Nephron progenitor cell (in vitro differentiated cells): Measurements from ENCODE around the gene LGR6.

Experiments
- DNase-seq: peaks from one replicate; pipeline ENCODE4 v3.0.0; 2021
- H3K27ac Mint-ChIP-seq: 2 replicates; pipeline ENCODE4 v1.8.0; 2021; ENCODE audit warnings: mild to moderate bottlenecking, moderate library complexity, mixed read lengths
- H3K27me3 Mint-ChIP-seq: 2 replicates; pipeline ENCODE4 v1.8.0; 2021; ENCODE audit warnings: mild to moderate bottlenecking, low read depth, mixed read lengths; ENCODE audit not compliant: poor library complexity
- H3K36me3 Mint-ChIP-seq: 2 replicates; pipeline ENCODE4 v1.8.0; 2021; ENCODE audit warnings: low read depth, mixed read lengths
- H3K4me1 Mint-ChIP-seq: 2 replicates; pipeline ENCODE4 v1.8.0; 2021; ENCODE audit warnings: mixed read lengths
- H3K4me3 Mint-ChIP-seq: 2 replicates; pipeline ENCODE4 v1.8.0; 2021; ENCODE audit warnings: mild to moderate bottlenecking, moderate library complexity, mixed read lengths
- H3K9me3 Mint-ChIP-seq: 2 replicates; pipeline ENCODE4 v1.8.0; 2021; ENCODE audit warnings: mild to moderate bottlenecking, moderate library complexity, mixed read lengths
- TF ChIP-seq, protein P1 (sequence below): fragments of 200-600 bp; sonication (generic); IDR thresholded peaks from 2 replicates; pipeline ENCODE4 v1.5.0; 2021; ENCODE audit warnings: antibody characterized with exemption

The LGR6 gene

DNA sequence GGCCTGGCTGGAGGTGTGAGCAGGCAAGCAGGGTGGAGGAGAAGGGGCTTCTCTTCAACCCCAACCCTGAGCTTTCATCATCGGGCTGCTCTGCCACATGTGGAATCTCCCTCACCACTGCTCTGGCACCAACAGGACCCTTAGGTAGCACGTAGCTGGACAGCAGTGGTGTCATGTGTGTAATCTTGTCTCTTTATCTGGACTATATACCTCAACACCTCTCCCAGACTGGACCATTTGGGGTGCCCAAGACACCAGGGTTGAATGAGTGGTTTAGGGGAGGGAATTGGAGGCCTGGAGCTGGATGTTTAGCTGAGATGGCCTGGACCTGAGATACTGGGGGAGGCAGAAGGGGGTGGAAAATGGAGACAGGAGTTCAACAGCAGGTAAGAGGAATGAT is 85.2 kb downstream of the LGR6 start:
- no peak for DNase-seq
- no peak overlapping the region for H3K4me3 Mint-ChIP-seq
- H3K4me1 Mint-ChIP-seq = peaks cover 42% of the 10 kb centered on the region
- no peaks in the 10 kb centered on the region for H3K9me3 Mint-ChIP-seq
- TF ChIP-seq, protein P1, sequence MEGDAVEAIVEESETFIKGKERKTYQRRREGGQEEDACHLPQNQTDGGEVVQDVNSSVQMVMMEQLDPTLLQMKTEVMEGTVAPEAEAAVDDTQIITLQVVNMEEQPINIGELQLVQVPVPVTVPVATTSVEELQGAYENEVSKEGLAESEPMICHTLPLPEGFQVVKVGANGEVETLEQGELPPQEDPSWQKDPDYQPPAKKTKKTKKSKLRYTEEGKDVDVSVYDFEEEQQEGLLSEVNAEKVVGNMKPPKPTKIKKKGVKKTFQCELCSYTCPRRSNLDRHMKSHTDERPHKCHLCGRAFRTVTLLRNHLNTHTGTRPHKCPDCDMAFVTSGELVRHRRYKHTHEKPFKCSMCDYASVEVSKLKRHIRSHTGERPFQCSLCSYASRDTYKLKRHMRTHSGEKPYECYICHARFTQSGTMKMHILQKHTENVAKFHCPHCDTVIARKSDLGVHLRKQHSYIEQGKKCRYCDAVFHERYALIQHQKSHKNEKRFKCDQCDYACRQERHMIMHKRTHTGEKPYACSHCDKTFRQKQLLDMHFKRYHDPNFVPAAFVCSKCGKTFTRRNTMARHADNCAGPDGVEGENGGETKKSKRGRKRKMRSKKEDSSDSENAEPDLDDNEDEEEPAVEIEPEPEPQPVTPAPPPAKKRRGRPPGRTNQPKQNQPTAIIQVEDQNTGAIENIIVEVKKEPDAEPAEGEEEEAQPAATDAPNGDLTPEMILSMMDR = no peak
- H3K27ac Mint-ChIP-seq = no peak overlapping the region
- H3K36me3 Mint-ChIP-seq = no peaks in the 10 kb centered on the region
- H3K27me3 Mint-ChIP-seq = peaks cover 8% of the 10 kb centered on the region

DNA sequence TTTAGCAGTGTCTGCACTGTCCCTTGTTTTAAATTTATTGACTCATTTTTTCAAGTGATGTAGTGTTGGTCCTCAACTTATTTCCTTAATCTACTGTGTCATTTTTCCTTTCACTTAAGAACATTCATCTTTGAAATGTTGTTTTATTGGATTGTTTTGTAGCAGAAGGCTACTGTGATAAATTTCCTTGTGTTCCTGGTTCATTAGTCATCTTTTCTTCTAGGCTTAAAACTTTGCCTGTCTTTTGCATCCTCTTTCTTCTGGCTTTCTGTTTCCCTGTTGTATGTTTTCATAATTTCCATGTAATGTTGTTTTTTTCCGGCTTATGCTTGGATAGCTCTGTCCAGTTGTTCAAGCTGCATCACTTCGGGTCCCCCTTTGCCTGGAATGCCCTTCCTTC is 86.2 kb downstream of the LGR6 start:
- H3K9me3 Mint-ChIP-seq = no peaks in the 10 kb centered on the region
- peaks cover 8% of the 10 kb centered on the region for H3K27me3 Mint-ChIP-seq
- no peak overlapping the region for H3K4me3 Mint-ChIP-seq
- no peak overlapping the region for H3K27ac Mint-ChIP-seq
- no peak for DNase-seq
- TF ChIP-seq, protein P1 = no peak
- H3K36me3 Mint-ChIP-seq = no peaks in the 10 kb centered on the region
- H3K4me1 Mint-ChIP-seq = peaks cover 48% of the 10 kb centered on the region

DNA sequence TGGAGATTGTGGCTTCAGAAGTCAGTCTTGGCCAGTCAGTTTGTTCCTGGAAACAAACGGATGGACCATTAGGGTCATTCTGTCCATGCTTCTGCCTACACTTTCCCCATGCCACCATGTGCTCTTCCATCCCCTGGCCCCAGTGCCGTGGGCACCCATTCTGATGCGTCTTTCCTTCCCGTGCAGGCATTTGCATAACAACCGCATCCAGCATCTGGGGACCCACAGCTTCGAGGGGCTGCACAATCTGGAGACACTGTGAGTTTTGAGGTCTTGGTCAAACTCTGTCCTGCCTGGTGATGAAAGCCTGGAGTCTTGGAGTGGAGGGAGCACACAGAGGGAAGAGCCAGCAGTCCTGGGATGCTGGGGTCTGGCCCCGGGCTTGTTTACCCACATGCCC is 87.0 kb downstream of the LGR6 start:
- Mint-ChIP-seq H3K36me3 (no peaks in the 10 kb centered on the region), H3K27ac (no peak overlapping the region), H3K4me1 (peaks cover 48% of the 10 kb centered on the region), H3K9me3 (no peaks in the 10 kb centered on the region), H3K27me3 (peaks cover 8% of the 10 kb centered on the region), H3K4me3 (no peak overlapping the region)
- no peak for DNase-seq
- TF ChIP-seq, protein P1 = no peak

DNA sequence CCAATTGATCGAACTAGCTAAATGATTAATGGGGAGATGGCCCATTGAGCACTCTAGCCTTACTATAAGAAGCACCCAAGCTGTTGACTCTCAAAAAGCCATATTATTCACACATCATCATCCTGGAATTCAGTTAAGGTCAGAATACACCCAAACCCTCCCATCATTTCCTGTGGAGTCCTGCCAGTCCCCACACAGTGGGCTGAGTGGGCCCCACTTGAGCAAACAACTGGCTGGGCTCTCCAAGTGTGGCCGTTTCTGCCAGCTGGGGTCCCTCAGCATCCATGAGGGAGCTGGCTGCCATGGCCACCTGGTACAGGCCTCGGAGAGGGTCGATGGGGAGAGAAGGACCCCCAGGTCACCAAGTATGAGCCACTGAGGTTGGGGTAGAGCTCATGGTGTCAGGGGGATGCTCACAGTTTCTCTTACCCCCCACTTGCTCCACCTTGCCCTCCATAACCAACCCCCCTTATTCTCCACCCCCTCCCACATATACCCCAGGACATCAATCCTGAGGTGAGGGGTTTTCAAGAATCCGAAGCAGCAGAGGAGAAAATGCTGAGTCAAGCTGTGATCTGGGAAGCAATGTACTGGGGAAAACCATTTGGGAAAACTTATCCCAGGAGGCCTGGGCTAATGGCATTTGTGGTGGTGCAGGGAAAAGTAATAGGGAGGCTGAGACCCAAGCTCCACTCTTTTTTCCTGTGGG is 87.9 kb downstream of the LGR6 start:
- H3K9me3 Mint-ChIP-seq = no peaks in the 10 kb centered on the region
- no peak overlapping the region for H3K27ac Mint-ChIP-seq
- H3K4me3 Mint-ChIP-seq = no peak overlapping the region
- H3K27me3 Mint-ChIP-seq = peaks cover 8% of the 10 kb centered on the region
- no peaks in the 10 kb centered on the region for H3K36me3 Mint-ChIP-seq
- TF ChIP-seq, protein P1 = no peak
- no peak for DNase-seq
- H3K4me1 Mint-ChIP-seq = peaks cover 48% of the 10 kb centered on the region

DNA sequence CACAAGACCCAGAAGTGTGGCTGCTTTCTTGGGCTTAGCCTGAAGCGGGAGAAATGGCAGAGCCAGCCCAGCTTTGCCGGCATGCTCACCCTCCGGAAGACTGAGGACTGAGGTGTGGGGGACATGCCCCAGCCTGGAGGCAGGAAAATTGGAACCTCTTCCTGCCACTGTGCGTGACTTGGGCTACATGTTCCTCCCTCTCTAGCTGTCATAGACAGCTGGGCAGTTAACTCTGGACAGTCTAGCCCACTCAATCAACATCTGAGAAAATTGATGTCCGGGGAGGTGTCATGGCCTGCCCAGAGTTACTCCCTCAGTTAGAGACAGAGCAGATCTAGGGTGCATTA is 88.4 kb downstream of the LGR6 start:
- H3K4me1 Mint-ChIP-seq = peaks cover 54% of the 10 kb centered on the region
- H3K4me3 Mint-ChIP-seq = no peak overlapping the region
- no peak overlapping the region for H3K27ac Mint-ChIP-seq
- TF ChIP-seq, protein P1 = no peak
- DNase-seq = no peak
- H3K27me3 Mint-ChIP-seq = peaks cover 8% of the 10 kb centered on the region
- H3K9me3 Mint-ChIP-seq = no peaks in the 10 kb centered on the region
- H3K36me3 Mint-ChIP-seq = no peaks in the 10 kb centered on the region

DNA sequence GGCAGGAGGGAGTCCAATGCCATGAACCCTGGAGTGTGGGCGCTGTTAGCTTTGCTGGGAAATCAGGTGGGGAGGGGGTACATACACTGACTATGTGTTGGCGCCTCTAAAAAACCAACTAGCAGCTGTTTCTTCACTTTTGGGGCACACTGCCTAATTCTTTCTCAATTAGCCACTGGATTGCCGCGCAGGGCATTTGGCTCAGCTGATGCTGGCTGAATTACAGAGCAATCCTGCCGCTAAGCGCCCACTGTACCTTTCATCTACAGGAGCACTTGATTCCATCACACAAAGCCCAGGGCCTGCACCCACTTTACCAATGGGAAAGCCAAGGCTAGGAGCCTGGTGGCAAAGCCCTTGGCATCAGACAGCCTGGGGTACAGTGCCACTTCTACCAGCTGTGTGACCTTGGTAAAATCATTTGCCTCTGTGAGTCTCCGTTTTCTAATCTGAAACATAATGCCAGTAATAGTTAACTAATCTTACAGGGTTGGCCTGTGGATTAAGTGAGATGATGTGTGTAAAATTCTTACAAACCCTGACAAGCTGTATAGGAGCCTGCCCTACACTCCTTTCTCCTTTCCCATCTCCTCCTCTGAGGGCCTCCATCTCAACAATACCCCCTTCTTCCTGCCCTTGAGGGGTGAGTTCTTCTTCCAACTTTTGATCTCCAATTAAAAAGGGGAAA is 89.1 kb downstream of the LGR6 start:
- peaks cover 56% of the 10 kb centered on the region for H3K4me1 Mint-ChIP-seq
- peaks cover 11% of the 10 kb centered on the region for H3K27me3 Mint-ChIP-seq
- no peak for DNase-seq
- no peaks in the 10 kb centered on the region for H3K9me3 Mint-ChIP-seq
- no peak overlapping the region for H3K27ac Mint-ChIP-seq
- H3K4me3 Mint-ChIP-seq = no peak overlapping the region
- H3K36me3 Mint-ChIP-seq = no peaks in the 10 kb centered on the region
- TF ChIP-seq, protein P1 = no peak
